HuH-7.5 (cell line): ENCODE data around the gene KCNT2.
"Not testable (repeated sequence)": the region's sequence is repeated elsewhere in the genome, so short reads cannot be mapped to it uniquely, and the experiment has no call there.

Source experiments
- DNase-seq: peaks from one replicate; pipeline ENCODE4 v3.0.0; 2011; ENCODE audit warnings: low spot score

Gene KCNT2

GRCh38 chr1:196312739-196313138 is 295.5 kb downstream of the KCNT2 start:
- DNase-seq, result no peak

- DNase-seq, result no peak
Measured at GRCh38 chr1:196309386-196309785, 298.9 kb downstream of the KCNT2 start.

GRCh38 chr1:196308176-196308575 is 300.1 kb downstream of the KCNT2 start:
- no peak for DNase-seq

GRCh38 chr1:196306421-196306820 is 301.8 kb downstream of the KCNT2 start:
- no peak for DNase-seq

- no peak for DNase-seq
Measured at GRCh38 chr1:196305216-196305615, 303.0 kb downstream of the KCNT2 start.

- no peak for DNase-seq
Measured at GRCh38 chr1:196302981-196303380, 305.3 kb downstream of the KCNT2 start.

GRCh38 chr1:196302420-196302819 is 305.8 kb downstream of the KCNT2 start:
- DNase-seq, result no peak

GRCh38 chr1:196295766-196296165 is 312.5 kb downstream of the KCNT2 start:
- no peak for DNase-seq

GRCh38 chr1:196278816-196279215 is 329.4 kb downstream of the KCNT2 start:
- DNase-seq, result no peak

GRCh38 chr1:196277860-196278259 is 330.4 kb downstream of the KCNT2 start:
- DNase-seq, result no peak

- no peak for DNase-seq
Measured at GRCh38 chr1:196271212-196271947, 336.9 kb downstream of the KCNT2 start.

- DNase-seq, result not testable (repeated sequence)
Measured at GRCh38 chr1:196263086-196263485, 345.2 kb downstream of the KCNT2 start.

- DNase-seq, result no peak
Measured at GRCh38 chr1:196260270-196260669, 348.0 kb downstream of the KCNT2 start.

GRCh38 chr1:196259316-196259715 is 348.9 kb downstream of the KCNT2 start:
- DNase-seq, result no peak

- no peak for DNase-seq
Measured at GRCh38 chr1:196255762-196256161, 352.5 kb downstream of the KCNT2 start.

- DNase-seq, result no peak
Measured at GRCh38 chr1:196229546-196229945, 378.7 kb downstream of the KCNT2 start.

GRCh38 chr1:196214866-196215265 is 393.4 kb downstream of the KCNT2 start:
- no peak for DNase-seq

GRCh38 chr1:196209983-196210382 is 398.3 kb downstream of the KCNT2 start:
- DNase-seq, result no peak

- DNase-seq, result no peak
Measured at GRCh38 chr1:196209265-196209664, 399.0 kb downstream of the KCNT2 start.

GRCh38 chr1:196207612-196208217 is 400.5 kb downstream of the KCNT2 start:
- DNase-seq, result no peak

GRCh38 chr1:196205882-196206281 is 402.4 kb downstream of the KCNT2 start:
- DNase-seq, result no peak

- DNase-seq, result no peak
Measured at GRCh38 chr1:196196486-196196885, 411.8 kb downstream of the KCNT2 start.

- no peak for DNase-seq
Measured at GRCh38 chr1:196193896-196194559, 414.2 kb downstream of the KCNT2 start.
